UCSD-AML1 (cell line): Measurements from ENCODE around the gene CYB5D1.
"Not testable (repeated sequence)": the region's sequence is repeated elsewhere in the genome, so short reads cannot be mapped to it uniquely, and the experiment has no call there.

ENCODE experiments used
- DNase-seq: peaks from one replicate; lab custom pipeline; 2025; ENCODE audit not compliant: unreplicated experiment; lab: John Stamatoyannopoulos, UW

CYB5D1 gene

DNA sequence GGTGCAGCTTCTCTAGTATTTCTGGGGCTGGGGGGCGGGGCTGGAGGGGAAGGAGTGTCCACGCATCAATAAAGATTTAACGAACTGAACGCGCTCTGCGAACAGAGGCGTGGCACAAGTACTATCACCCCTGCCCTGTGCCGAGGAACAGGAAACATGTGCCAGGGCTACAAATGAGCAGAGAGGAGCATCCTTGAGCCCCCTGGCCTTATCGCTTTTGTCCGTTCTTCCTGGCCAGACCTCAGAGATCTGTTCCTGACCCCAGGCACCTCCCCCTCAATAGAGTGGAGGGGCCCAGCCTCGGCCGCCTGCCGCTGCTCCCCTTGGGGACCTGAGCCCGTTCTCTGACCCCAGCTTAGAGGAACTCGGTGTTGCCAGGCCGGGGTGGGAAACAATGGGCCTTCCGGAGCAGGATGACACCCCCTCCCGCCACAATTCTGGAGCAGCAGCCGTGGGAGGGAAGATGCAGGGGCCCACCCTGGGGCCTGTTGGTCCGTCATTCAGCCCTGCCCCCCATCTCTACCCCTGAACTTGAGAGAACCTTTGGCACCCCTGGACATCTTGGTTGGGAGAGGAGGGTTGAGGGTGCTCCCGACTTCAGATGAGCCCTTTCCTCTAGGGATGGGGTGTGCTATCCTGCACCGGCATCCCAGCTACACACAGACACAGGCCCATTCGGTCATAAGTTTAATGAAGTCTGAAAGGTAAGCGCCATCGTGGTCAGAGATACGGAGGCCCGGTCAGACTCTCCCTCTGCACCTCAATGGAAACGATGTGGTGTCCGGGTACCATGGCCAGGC, 1.6 kb upstream of the CYB5D1 start:
- peak; percentile 73 for DNase-seq

DNA sequence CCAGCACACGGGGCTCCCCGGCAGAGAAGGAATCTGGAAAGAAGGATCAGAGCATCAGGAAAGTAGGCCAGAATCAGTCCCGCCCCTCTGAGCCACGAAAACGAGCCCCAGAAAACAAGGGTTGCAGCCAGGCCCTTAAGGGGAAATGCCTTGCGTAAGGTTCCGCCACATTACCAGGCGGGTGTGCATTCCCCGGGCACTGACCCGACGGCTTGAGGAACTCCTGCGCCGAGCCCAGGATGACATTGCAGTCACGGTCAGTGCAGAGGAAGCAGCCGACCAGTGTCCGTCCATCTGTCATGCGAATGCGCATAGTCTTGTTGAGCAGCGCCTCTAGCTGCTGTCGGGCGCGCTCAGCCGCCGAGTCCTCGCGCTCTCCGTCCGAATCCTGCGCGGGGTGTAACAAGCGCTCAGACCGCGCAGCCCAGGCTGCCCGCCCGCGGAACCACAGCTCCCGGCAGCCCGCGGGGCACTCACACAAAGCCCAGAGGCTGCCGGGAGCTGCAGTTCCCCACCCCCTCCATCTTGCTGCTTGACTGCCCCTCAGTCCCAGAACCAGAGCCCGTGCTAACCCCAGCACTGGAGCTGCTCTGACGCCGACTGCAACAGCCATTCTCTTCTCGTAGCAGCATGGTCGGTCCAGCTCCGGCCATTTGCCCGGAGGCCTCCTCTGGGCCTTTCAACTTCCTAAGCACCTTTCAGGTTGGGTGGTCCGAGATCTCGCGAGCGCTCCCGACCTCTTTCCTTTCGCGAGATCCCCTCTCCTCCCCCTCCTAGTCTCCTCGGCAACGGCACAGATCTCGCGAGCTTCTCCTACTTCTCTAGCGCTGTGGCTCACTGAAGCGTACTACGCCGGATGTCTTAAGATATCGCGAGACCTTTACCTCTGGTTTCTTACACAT, 741 bp upstream of the CYB5D1 start, which contains the start of gene NAA38:
TSS of gene NAA38 (minus strand) at position 749 of the 902 bp plus-strand sequence. CDS start at position 653, 96 bp downstream.
- DNase-seq = peak; percentile 96

- no peak for DNase-seq
These were observed 663 bp downstream of the CYB5D1 start for GRCh38 chr17:7858522-7858810.

DNA sequence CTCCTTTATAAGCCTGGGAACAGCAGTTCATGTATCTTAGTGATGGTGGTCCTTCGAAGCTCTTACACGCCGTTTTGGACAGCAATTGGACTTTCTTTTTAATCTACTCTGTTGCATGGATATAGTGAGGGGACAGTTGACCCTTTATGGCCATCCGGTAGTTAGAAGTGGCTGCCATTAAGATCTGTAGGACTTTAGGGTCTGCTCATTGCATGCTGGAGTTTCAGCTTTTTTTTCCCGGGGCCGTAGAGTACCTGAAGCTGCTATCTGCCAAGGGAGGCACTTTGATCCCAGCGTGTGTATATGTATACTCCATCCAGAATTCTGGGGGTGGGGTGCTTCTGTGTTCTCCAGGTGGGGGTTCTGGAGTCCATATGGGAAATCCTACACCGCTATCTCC, 1.2 kb downstream of the CYB5D1 start:
- no peak for DNase-seq

- DNase-seq = no peak
These were observed 5.1 kb downstream of the CYB5D1 start for GRCh38 chr17:7862692-7863437.

DNA sequence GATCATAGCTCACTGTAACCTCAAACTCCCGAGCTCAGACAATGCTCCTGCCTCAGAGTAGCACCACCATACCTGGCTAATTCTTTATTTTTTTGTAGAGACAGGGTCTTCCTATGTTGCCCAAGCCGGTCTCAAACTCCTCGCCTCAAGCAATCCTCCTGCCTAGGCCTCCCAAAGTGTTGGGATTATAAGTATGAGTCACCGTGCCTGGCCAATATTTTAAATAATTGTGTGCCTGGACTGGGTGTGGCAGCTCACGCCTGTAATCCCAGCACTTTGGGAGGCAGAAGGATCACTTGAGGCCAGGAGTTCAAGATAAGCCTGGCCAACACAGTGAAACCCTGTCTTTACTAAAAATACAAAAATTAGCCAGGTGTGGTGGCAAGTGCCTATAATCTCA, 6.6 kb downstream of the CYB5D1 start:
- DNase-seq = not testable (repeated sequence)

GRCh38 chr17:7864995-7865650, 7.3 kb downstream of the CYB5D1 start:
- DNase-seq = no peak

- DNase-seq = no peak
These were observed 10.1 kb downstream of the CYB5D1 start for GRCh38 chr17:7867881-7868329.

DNA sequence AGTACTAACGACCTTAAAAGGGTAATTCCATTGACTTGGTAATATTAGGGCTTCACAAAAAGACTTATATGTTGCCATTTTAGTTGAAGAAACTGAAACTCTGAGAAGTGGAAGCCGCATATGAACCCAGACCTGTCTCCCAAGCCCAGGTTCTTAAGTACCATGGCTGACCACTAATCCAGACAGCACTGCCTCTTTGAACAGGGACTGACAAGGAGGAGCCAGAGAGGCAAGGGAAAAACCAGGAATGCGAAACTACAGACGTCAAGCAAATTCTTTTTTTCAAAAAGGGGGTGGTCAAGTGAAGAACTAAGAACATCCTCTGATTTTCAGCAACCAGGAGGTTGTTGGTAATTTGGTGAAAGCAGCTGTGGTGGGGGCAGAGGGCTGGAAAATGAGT, 15.2 kb downstream of the CYB5D1 start:
- no peak for DNase-seq

GRCh38 chr17:7875804-7876370, 18.1 kb downstream of the CYB5D1 start:
- no peak for DNase-seq

GRCh38 chr17:7878234-7878633, 20.4 kb downstream of the CYB5D1 start:
- DNase-seq = no peak

- DNase-seq = no peak
These were observed 22.5 kb downstream of the CYB5D1 start for GRCh38 chr17:7880076-7880868.

DNA sequence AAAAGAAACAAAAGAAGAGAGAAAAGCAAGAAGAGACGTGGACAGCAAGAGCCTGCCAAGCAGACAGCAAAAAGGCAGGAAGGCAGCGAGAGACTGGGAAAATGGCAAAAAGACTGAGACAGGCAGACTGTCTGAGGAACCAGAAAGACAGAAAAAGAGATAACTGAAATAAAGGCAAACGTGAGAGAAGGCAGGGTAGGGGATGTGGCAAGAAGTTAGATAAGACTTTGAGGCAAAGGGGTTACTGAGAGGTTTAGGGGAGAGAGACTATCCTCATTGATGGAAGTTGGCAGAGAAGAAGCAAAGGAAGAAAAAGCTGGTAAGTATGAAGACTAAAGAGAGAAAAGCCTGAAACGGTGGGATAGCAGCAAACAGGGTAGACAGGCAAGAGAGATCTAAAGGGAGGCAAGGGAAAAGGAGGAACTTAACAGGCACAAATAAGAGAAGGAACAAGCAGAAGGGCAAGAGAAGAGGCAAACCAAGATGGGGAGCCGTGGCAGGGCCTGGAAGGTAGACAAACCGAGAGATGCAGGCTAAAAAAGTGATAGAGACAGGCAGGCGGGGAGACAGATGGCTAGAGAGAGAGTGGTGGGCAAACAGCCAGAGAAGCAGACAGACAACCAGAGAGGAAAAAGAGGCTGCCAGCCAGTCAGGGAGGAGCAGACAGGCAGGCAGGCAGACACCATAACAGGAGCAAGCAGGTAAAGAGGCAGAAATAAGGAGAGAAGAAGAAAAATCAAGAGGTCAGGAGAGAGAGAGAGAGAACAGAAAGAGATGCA, 23.7 kb downstream of the CYB5D1 start:
- DNase-seq = no peak

DNA sequence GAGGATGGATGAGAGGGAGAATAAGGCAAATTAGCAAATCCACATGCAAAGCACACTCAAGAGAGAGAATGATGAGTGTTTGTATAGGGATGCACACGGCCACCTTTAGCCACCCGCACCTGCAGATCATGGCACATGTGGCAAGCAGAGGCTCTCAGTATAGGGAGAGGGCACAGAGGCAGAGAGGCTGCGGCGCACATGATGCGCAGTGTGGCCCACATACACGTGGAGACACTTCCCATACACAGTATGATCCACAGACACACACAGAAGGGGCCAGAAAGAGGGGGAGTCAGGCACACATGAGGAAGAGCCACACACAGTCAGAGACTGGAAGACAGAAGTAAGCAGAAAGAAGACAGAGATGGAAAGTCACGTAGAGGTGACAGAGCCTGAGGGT, 24.3 kb downstream of the CYB5D1 start:
- DNase-seq = no peak

GRCh38 chr17:7882629-7883028, 24.8 kb downstream of the CYB5D1 start:
- no peak for DNase-seq

DNA sequence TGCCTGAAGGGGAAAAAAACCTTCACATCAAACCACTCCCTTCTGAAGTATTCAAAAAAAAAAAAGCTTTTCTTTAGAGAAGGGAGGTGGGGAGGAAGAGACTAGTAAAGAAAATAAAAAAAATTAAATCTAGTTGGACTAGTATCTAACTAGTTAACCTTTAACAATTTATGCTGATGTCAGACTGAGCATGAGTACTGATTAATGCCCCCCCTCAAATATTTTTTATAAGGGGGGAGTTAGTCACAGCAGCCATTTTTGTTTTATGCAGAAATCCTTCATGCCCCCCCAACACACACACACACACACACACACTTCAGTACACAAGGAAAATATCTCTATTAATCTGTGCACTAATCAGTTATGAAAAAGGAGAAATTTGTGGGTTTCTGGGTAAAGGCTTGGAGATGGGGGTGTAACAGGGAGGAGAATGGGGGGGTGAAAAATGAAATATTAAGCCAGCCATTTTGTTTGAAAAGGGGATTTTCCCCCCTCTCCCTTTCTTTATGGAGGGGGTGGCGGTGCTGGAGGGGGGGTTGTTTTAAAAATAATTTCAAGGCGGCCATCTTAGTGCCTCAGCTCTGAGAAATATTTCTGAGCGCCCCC, 26.1 kb downstream of the CYB5D1 start:
- no peak for DNase-seq

GRCh38 chr17:7884581-7885366, 27.0 kb downstream of the CYB5D1 start:
- no peak for DNase-seq
